ENCODE results near the gene MPC1. TPM values are rescaled to one million over a fixed set of nuclear protein-coding genes. Genes with fewer than 3 reads are reported as not detected.

The MPC1 gene
- total RNA-seq, 4 donors from 2014 or later: 69.1 to 128 (median 103) TPM

GRCh38 chr6:166355552-166355951, 27.2 kb downstream of the MPC1 start:
- intact Hi-C loops (cut with DNase I): no loop called here
- Histone ChIP-seq H3K4me3 (replicated peaks in 1 of 3) (no peak overlapping the region), H3K9me3 (no peaks in the 10 kb centered on the region)

GRCh38 chr6:166354965-166355364, 27.8 kb downstream of the MPC1 start:
- intact Hi-C loops (cut with DNase I): no loop called here
- no peak for DNase-seq
- no peaks in the 10 kb centered on the region for H3K27me3 ChIP-seq
- H3K4me3 ChIP-seq (replicated peaks in 1 of 3): no peak overlapping the region
- no peaks in the 10 kb centered on the region for H3K36me3 ChIP-seq
- H3K27ac ChIP-seq: no peak overlapping the region
- no peaks in the 10 kb centered on the region for H3K4me1 ChIP-seq
- no peaks in the 10 kb centered on the region for H3K9me3 ChIP-seq
- TF ChIP-seq CTCF (IDR thresholded peaks at IDR 0.05) (no peak), POLR2A (IDR thresholded peaks at IDR 0.05) (no peak)
- WGBS, 2 donors: 93 to 98% methylated on average over 4 of the region's 4 CpGs

More at GRCh38 chr6:166355552-166355951, 27.2 kb downstream of the MPC1 start:
- H3K27ac ChIP-seq: no peak overlapping the region
- WGBS, 2 donors: 45 to 48% methylated on average over 5 of the region's 5 CpGs
- no peaks in the 10 kb centered on the region for H3K36me3 ChIP-seq
- no peaks in the 10 kb centered on the region for H3K27me3 ChIP-seq
- DNase-seq: peak in 1 of 2 donors; percentile 4
- TF ChIP-seq POLR2A (IDR thresholded peaks at IDR 0.05): no peak
- TF ChIP-seq CTCF (IDR thresholded peaks at IDR 0.05): no peak
- no peaks in the 10 kb centered on the region for H3K4me1 ChIP-seq

- WGBS, 2 donors: 90 to 91% methylated on average over 4 of the region's 4 CpGs
- no peak overlapping the region for H3K4me3 ChIP-seq (replicated peaks in 1 of 3)
- H3K27ac ChIP-seq: no peak overlapping the region
- H3K9me3 ChIP-seq: no peaks in the 10 kb centered on the region
- TF ChIP-seq POLR2A (IDR thresholded peaks at IDR 0.05) (no peak), CTCF (IDR thresholded peaks at IDR 0.05) (no peak)
- H3K4me1 ChIP-seq: no peaks in the 10 kb centered on the region
- no peaks in the 10 kb centered on the region for H3K36me3 ChIP-seq
- intact Hi-C loops (cut with DNase I): no loop called here
- no peak for DNase-seq
- H3K27me3 ChIP-seq: no peaks in the 10 kb centered on the region
These were observed 28.6 kb downstream of the MPC1 start for GRCh38 chr6:166354143-166354542.

GRCh38 chr6:166353507-166353906, 29.2 kb downstream of the MPC1 start:
- intact Hi-C loops (cut with DNase I): no loop called here
- H3K4me3 ChIP-seq (replicated peaks in 1 of 3): no peak overlapping the region
- DNase-seq: no peak
- H3K36me3 ChIP-seq: no peaks in the 10 kb centered on the region
- WGBS, 2 donors: 64 to 77% methylated on average over 1 of the region's 1 CpG
- H3K27me3 ChIP-seq: no peaks in the 10 kb centered on the region
- TF ChIP-seq CTCF (IDR thresholded peaks at IDR 0.05) (no peak), POLR2A (IDR thresholded peaks at IDR 0.05) (no peak)
- no peaks in the 10 kb centered on the region for H3K9me3 ChIP-seq
- H3K4me1 ChIP-seq: no peaks in the 10 kb centered on the region
- H3K27ac ChIP-seq: no peak overlapping the region

GRCh38 chr6:166352923-166353322, 29.8 kb downstream of the MPC1 start:
- H3K27me3 ChIP-seq: no peaks in the 10 kb centered on the region
- no peak overlapping the region for H3K27ac ChIP-seq
- no peak for DNase-seq
- no peaks in the 10 kb centered on the region for H3K4me1 ChIP-seq
- intact Hi-C loops (cut with DNase I): no loop called here
- no peaks in the 10 kb centered on the region for H3K36me3 ChIP-seq
- no peak overlapping the region for H3K4me3 ChIP-seq (replicated peaks in 1 of 3)
- H3K9me3 ChIP-seq: no peaks in the 10 kb centered on the region
- TF ChIP-seq CTCF (IDR thresholded peaks at IDR 0.05) (no peak), POLR2A (IDR thresholded peaks at IDR 0.05) (no peak)
